GM11168 (cell line): ENCODE measurements around the gene CTRB2.
"Not testable (repeated sequence)": the region's sequence is repeated elsewhere in the genome, so short reads cannot be mapped to it uniquely, and the experiment has no call there.

Source experiments
- in situ Hi-C: fragments of 300-500 bp; cut with MboI; formaldehyde crosslinking; loops from one replicate; pipeline ENCODE4 v1.12.0; 2022; ENCODE audit warnings: low sequenced_read_pairs; ENCODE audit not compliant: unreplicated experiment

The CTRB2 gene

GRCh38 chr16:75243667-75244224, 36.8 kb upstream of the CTRB2 start:
- in situ Hi-C loops, result no loop called here

GRCh38 chr16:75242436-75243078, 35.6 kb upstream of the CTRB2 start:
- in situ Hi-C loops, result not testable (repeated sequence)

- in situ Hi-C loops, result no loop called here
Observed at GRCh38 chr16:75241955-75242354, 35.0 kb upstream of the CTRB2 start.

- in situ Hi-C loops, result no loop called here
Observed at GRCh38 chr16:75241412-75241811, 34.5 kb upstream of the CTRB2 start.

- in situ Hi-C loops, result not testable (repeated sequence)
Observed at GRCh38 chr16:75240633-75241032, 33.7 kb upstream of the CTRB2 start.

- in situ Hi-C loops, result no loop called here
Observed at GRCh38 chr16:75239542-75240122, 32.7 kb upstream of the CTRB2 start.

- in situ Hi-C loops, result no loop called here
Observed at GRCh38 chr16:75238853-75239541, 32.0 kb upstream of the CTRB2 start.

- in situ Hi-C loops, result no loop called here
Observed at GRCh38 chr16:75238132-75238852, 31.3 kb upstream of the CTRB2 start.

GRCh38 chr16:75237398-75238131, 30.6 kb upstream of the CTRB2 start:
- in situ Hi-C loops, result no loop called here

GRCh38 chr16:75236736-75237397, 29.9 kb upstream of the CTRB2 start:
- in situ Hi-C loops, result no loop called here

GRCh38 chr16:75236232-75236631, 29.3 kb upstream of the CTRB2 start:
- in situ Hi-C loops, result no loop called here

- in situ Hi-C loops, result no loop called here
Observed at GRCh38 chr16:75235721-75236193, 28.8 kb upstream of the CTRB2 start.

GRCh38 chr16:75234856-75235696, 28.1 kb upstream of the CTRB2 start:
- in situ Hi-C loops, result no loop called here

- in situ Hi-C loops, result no loop called here
Observed at GRCh38 chr16:75233611-75233938, 26.6 kb upstream of the CTRB2 start.

- in situ Hi-C loops, result no loop called here
Observed at GRCh38 chr16:75231570-75231969, 24.6 kb upstream of the CTRB2 start.

- in situ Hi-C loops, result no loop called here
Observed at GRCh38 chr16:75230471-75231110, 23.6 kb upstream of the CTRB2 start.

- in situ Hi-C loops, result no loop called here
Observed at GRCh38 chr16:75229172-75230031, 22.4 kb upstream of the CTRB2 start.
